HL-60 (cell line): ENCODE data around the gene DAPK3.

Experiments
- CTCF ChIP-seq: IDR thresholded peaks from one replicate; pipeline ENCODE4 v1.5.1; 2011; ENCODE audit warnings: low read length, control low read depth, inconsistent platforms; ENCODE audit not compliant: insufficient read depth
- GABPA ChIP-seq: IDR thresholded peaks from 2 replicates; pipeline ENCODE4 v1.6.1; 2012; ENCODE audit warnings: low read depth
- POLR2AphosphoS5 ChIP-seq: IDR thresholded peaks from 2 replicates; pipeline ENCODE4 v1.6.1; 2012; ENCODE audit warnings: low read depth
- REST ChIP-seq: IDR thresholded peaks from 2 replicates; pipeline ENCODE4 v1.6.1; 2012; ENCODE audit warnings: low read depth; ENCODE audit not compliant: insufficient replicate concordance
- SPI1 ChIP-seq: IDR thresholded peaks from 2 replicates; pipeline ENCODE4 v1.6.1; 2012; ENCODE audit warnings: low read depth, mild to moderate bottlenecking, borderline replicate concordance

- TF ChIP-seq CTCF (no peak), REST (no peak), SPI1 (no peak), POLR2AphosphoS5 (no peak), GABPA (no peak)
Measured at GRCh38 chr19:3995607-3996006, 24.7 kb upstream of the DAPK3 start.
